Measurements from ENCODE around the gene MACROD1. TPM values are rescaled to one million over a fixed set of nuclear protein-coding genes. Genes with fewer than 3 reads are reported as not detected.
"Not testable (repeated sequence)": the region's sequence is repeated elsewhere in the genome, so short reads cannot be mapped to it uniquely, and the experiment has no call there.

MACROD1 gene
- total RNA-seq, 4 donors from 2014 or later = 28.8 to 70.7 (median 33.7) TPM

- WGBS = 62% methylated on average over 18 of the region's 20 CpGs
- Histone ChIP-seq H3K27me3 (no peaks in the 10 kb centered on the region), H3K27ac (replicated peaks in 1 of 4) (peak overlapping the region; percentile 61 to 80 (median 78)), H3K36me3 (no peaks in the 10 kb centered on the region), H3K9me3 (no peaks in the 10 kb centered on the region), H3K4me3 (peak overlapping the region; percentile 66 to 99 (median 84)), H3K4me1 (peaks cover 9 to 27% (median 22%) of the 10 kb centered on the region in 4 donors)
- TF ChIP-seq CTCF (IDR thresholded peaks at IDR 0.05) (no peak), POLR2A (IDR thresholded peaks at IDR 0.05; ENCODE audit: low read depth) (no peak), EP300 (IDR thresholded peaks at IDR 0.05) (no peak), POLR2AphosphoS5 (IDR thresholded peaks at IDR 0.05) (no peak)
- intact Hi-C loops (cut with DNase I) = no loop called here
- no peak for DNase-seq (ENCODE audit: extremely low spot score)
Measured at GRCh38 chr11:64164392-64165312, 1.3 kb downstream of the MACROD1 start.

GRCh38 chr11:64163951-64164350 is 2.0 kb downstream of the MACROD1 start:
- no peak for DNase-seq (ENCODE audit: extremely low spot score)
- Histone ChIP-seq H3K4me3 (no peak overlapping the region), H3K27ac (replicated peaks in 1 of 4) (peak overlapping the region in 1 of 4 donors; percentile 80), H3K4me1 (peaks cover 9 to 27% (median 22%) of the 10 kb centered on the region in 4 donors), H3K36me3 (no peaks in the 10 kb centered on the region), H3K27me3 (no peaks in the 10 kb centered on the region), H3K9me3 (no peaks in the 10 kb centered on the region)
- TF ChIP-seq CTCF (IDR thresholded peaks at IDR 0.05) (no peak), POLR2AphosphoS5 (IDR thresholded peaks at IDR 0.05) (no peak), EP300 (IDR thresholded peaks at IDR 0.05) (no peak), POLR2A (IDR thresholded peaks at IDR 0.05; ENCODE audit: low read depth) (no peak)
- 92% methylated on average over 4 of the region's 5 CpGs for WGBS
- intact Hi-C loops (cut with DNase I) = no loop called here

GRCh38 chr11:64162769-64163168 is 3.1 kb downstream of the MACROD1 start:
- H3K9me3 ChIP-seq; H3K4me3 ChIP-seq; H3K27ac ChIP-seq (replicated peaks in 1 of 4); intact Hi-C loops (cut with DNase I); H3K36me3 ChIP-seq; DNase-seq (ENCODE audit: extremely low spot score); H3K27me3 ChIP-seq: not testable (repeated sequence)
- H3K4me1 ChIP-seq = peaks cover 9 to 27% (median 22%) of the 10 kb centered on the region in 4 donors
- 96% methylated on average over 16 of the region's 16 CpGs for WGBS

GRCh38 chr11:64161037-64161436 is 4.9 kb downstream of the MACROD1 start:
- no peak for TF ChIP-seq POLR2A (IDR thresholded peaks at IDR 0.05; ENCODE audit: low read depth)
- no peak for TF ChIP-seq POLR2AphosphoS5 (IDR thresholded peaks at IDR 0.05)
- no peak for TF ChIP-seq EP300 (IDR thresholded peaks at IDR 0.05)
- no peak for TF ChIP-seq CTCF (IDR thresholded peaks at IDR 0.05)
- Histone ChIP-seq H3K4me1 (peaks cover 9 to 17% (median 14%) of the 10 kb centered on the region in 4 donors), H3K4me3 (no peak overlapping the region), H3K9me3 (no peaks in the 10 kb centered on the region), H3K36me3 (no peaks in the 10 kb centered on the region), H3K27ac (replicated peaks in 1 of 4) (no peak overlapping the region), H3K27me3 (no peaks in the 10 kb centered on the region)
- intact Hi-C loops (cut with DNase I) = no loop called here
- no peak for DNase-seq (ENCODE audit: extremely low spot score)
- WGBS = 96% methylated on average over 10 of the region's 10 CpGs

GRCh38 chr11:64157631-64158394 is 8.1 kb downstream of the MACROD1 start:
- H3K4me3 ChIP-seq = no peak overlapping the region
- intact Hi-C loops (cut with DNase I) = loop anchor here (10.0 kb wide), 1 partner anchor 393 kb away; the partner anchor contains the start of gene ZFTA
- no peaks in the 10 kb centered on the region for H3K36me3 ChIP-seq
- H3K27ac ChIP-seq (replicated peaks in 1 of 4) = no peak overlapping the region
- no peaks in the 10 kb centered on the region for H3K9me3 ChIP-seq
- TF ChIP-seq POLR2A (IDR thresholded peaks at IDR 0.05; ENCODE audit: low read depth) = no peak
- no peaks in the 10 kb centered on the region for H3K27me3 ChIP-seq
- no peak for DNase-seq (ENCODE audit: extremely low spot score)
- peaks cover 0 to 6% (median 5%) of the 10 kb centered on the region in 4 donors for H3K4me1 ChIP-seq
- 90% methylated on average over 16 of the region's 17 CpGs for WGBS

Measured in esophagus muscularis mucosa (tissue), 4 donors.